ENCODE results near the gene QRICH2. TPM values are rescaled to one million over a fixed set of nuclear protein-coding genes. Genes with fewer than 3 reads are reported as not detected.

Gene QRICH2
- total RNA-seq, 1 donor from 2014 or later = 1.7 TPM

DNA sequence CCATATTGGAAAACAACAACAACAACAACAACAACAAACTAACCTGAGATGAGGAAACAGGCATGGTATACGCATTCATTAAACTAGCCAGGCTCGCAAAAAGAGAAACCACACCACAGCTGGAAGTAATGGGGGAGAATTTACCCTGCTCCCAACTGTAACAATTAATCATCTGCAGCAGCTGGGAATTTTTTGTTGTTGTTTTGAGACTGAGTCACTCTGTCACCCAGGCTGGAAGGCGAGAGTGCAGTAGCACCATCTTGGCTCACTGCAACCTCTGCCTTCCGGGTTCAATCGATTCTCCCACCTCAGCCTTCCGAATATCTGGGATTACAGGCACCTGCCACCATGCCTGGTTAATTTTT is 29.3 kb upstream of the QRICH2 start:
- H3K9me3 ChIP-seq (ENCODE audit: low read depth) = no peaks in the 10 kb centered on the region
- H3K9ac ChIP-seq = no peak overlapping the region
- H3K4me1 ChIP-seq = peaks cover 19% of the 10 kb centered on the region
- peaks cover 8% of the 10 kb centered on the region for H4K20me1 ChIP-seq (ENCODE audit: low read depth)
- peak overlapping the region; percentile 70 for H3K27ac ChIP-seq
- H3K4me3 Mint-ChIP-seq = no peak overlapping the region
- peaks cover 4% of the 10 kb centered on the region for H3K4me1 Mint-ChIP-seq
- H3K4me2 ChIP-seq = peak overlapping the region; percentile 4
- H3K36me3 Mint-ChIP-seq = peaks cover 27% of the 10 kb centered on the region
- H3K79me2 ChIP-seq (ENCODE audit: low read depth) = no peaks in the 10 kb centered on the region
- H3K36me3 ChIP-seq = no peaks in the 10 kb centered on the region
- no peaks in the 10 kb centered on the region for H3K27me3 Mint-ChIP-seq (ENCODE audit: insufficient read depth, low read depth)
- H3K4me3 ChIP-seq = no peak overlapping the region
- H3F3A ChIP-seq (ENCODE audit: low read depth) = peaks cover 23% of the 10 kb centered on the region
- no peaks in the 10 kb centered on the region for H3K27me3 ChIP-seq
- no peak overlapping the region for H2AFZ ChIP-seq (replicated peaks)
- DNase-seq (ENCODE audit: low spot score) = no peak
- no peak overlapping the region for H3K27ac Mint-ChIP-seq
- no peaks in the 10 kb centered on the region for H3K9me3 Mint-ChIP-seq
- no peak for TF ChIP-seq EZH2 (IDR thresholded peaks at IDR 0.05)
- no peak for TF ChIP-seq EZH2phosphoT487 (IDR thresholded peaks at IDR 0.05)
- TF ChIP-seq, protein P1, sequence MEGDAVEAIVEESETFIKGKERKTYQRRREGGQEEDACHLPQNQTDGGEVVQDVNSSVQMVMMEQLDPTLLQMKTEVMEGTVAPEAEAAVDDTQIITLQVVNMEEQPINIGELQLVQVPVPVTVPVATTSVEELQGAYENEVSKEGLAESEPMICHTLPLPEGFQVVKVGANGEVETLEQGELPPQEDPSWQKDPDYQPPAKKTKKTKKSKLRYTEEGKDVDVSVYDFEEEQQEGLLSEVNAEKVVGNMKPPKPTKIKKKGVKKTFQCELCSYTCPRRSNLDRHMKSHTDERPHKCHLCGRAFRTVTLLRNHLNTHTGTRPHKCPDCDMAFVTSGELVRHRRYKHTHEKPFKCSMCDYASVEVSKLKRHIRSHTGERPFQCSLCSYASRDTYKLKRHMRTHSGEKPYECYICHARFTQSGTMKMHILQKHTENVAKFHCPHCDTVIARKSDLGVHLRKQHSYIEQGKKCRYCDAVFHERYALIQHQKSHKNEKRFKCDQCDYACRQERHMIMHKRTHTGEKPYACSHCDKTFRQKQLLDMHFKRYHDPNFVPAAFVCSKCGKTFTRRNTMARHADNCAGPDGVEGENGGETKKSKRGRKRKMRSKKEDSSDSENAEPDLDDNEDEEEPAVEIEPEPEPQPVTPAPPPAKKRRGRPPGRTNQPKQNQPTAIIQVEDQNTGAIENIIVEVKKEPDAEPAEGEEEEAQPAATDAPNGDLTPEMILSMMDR (IDR thresholded peaks at IDR 0.05) = no peak

DNA sequence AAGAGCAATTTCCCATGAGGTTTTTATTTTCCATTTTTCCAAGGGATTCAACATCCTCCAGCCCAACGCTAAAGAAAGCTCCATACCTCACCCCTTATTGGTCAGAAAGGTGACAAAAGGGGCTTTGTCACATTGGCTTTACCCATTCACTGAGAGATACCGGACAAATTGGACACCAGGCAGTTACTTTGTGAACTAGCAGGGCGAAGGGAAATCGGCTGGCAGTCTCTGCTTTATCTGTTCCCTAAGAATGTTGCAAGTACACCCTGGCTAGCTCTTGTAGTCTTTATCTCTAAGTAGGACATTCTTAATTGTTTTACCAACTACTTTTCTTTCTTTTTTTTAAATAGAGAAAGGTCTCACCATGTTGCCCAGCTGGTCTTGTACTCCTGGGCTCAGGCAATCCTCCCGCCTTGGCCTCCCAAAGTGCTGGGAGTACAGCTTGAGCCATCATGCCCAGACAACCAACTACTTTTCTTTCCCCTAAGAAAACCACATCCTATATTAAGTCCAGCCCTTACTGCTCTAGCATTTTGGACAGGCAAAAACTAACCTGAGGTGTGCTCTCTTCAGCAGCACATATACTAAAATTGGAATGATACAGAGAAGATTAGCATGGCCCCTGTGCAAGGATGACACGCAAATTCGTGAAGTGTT is 28.8 kb upstream of the QRICH2 start:
- H3K27me3 ChIP-seq = no peaks in the 10 kb centered on the region
- peaks cover 19% of the 10 kb centered on the region for H3K4me1 ChIP-seq
- no peak overlapping the region for H2AFZ ChIP-seq (replicated peaks)
- H3K4me1 Mint-ChIP-seq = peaks cover 4% of the 10 kb centered on the region
- no peaks in the 10 kb centered on the region for H3K79me2 ChIP-seq (ENCODE audit: low read depth)
- H3K4me3 ChIP-seq = no peak overlapping the region
- H3K27me3 Mint-ChIP-seq (ENCODE audit: insufficient read depth, low read depth) = no peaks in the 10 kb centered on the region
- no peak overlapping the region for H3K4me3 Mint-ChIP-seq
- H3K9me3 ChIP-seq (ENCODE audit: low read depth) = no peaks in the 10 kb centered on the region
- DNase-seq (ENCODE audit: low spot score) = peak; percentile 66
- peaks cover 23% of the 10 kb centered on the region for H3F3A ChIP-seq (ENCODE audit: low read depth)
- no peaks in the 10 kb centered on the region for H3K9me3 Mint-ChIP-seq
- H3K9ac ChIP-seq = no peak overlapping the region
- H3K36me3 Mint-ChIP-seq = peaks cover 22% of the 10 kb centered on the region
- no peak overlapping the region for H3K27ac Mint-ChIP-seq
- peak overlapping the region; percentile 4 for H3K4me2 ChIP-seq
- no peaks in the 10 kb centered on the region for H3K36me3 ChIP-seq
- TF ChIP-seq EZH2 (IDR thresholded peaks at IDR 0.05) (no peak), EZH2phosphoT487 (IDR thresholded peaks at IDR 0.05) (no peak)
- TF ChIP-seq, protein P1 (IDR thresholded peaks at IDR 0.05) = no peak
- peak overlapping the region; percentile 70 for H3K27ac ChIP-seq
- H4K20me1 ChIP-seq (ENCODE audit: low read depth) = peaks cover 8% of the 10 kb centered on the region

DNA sequence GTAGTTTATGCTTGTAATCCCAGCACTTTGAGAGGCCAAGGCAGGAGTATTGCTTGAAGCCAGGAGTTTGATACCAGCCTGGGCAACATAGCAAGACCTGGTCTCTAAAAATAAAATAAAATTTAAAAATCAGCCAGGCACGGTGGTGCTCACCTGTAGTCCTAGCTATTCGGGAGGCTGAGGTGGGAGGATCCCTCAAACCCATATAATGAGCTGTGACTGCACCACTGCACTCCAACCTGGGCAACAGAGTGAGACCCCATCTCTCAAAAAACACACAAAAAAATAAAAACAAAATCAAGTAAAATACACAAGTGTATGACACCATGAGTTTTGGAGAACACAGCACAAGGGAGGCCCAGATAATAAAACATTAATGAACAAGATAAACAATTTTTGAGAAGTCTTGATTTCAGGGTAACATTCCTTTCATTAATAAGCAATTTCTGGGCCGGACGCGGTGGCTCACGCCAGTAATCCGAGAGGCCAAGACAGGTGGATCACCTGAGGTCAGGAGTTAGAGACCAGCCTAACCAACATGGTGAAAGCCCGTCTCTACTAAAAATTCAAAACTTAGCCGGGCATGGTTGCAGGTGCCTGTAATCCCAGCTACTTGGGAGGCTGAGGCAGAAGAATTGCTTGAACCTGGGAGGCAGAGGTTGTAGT is 27.8 kb upstream of the QRICH2 start:
- TF ChIP-seq EZH2phosphoT487 (IDR thresholded peaks at IDR 0.05) (no peak), EZH2 (IDR thresholded peaks at IDR 0.05) (no peak)
- TF ChIP-seq, protein P1 (IDR thresholded peaks at IDR 0.05) = no peak
- no peak overlapping the region for H2AFZ ChIP-seq (replicated peaks)

More for the DNA sequence above, 27.8 kb upstream of the QRICH2 start:
- Mint-ChIP-seq H3K36me3 (peaks cover 21% of the 10 kb centered on the region), H3K27ac (no peak overlapping the region), H3K27me3 (ENCODE audit: insufficient read depth, low read depth) (no peaks in the 10 kb centered on the region), H3K4me3 (no peak overlapping the region), H3K9me3 (no peaks in the 10 kb centered on the region), H3K4me1 (peaks cover 4% of the 10 kb centered on the region)
- Histone ChIP-seq H3K4me3 (no peak overlapping the region), H3K27me3 (no peaks in the 10 kb centered on the region), H3K4me2 (no peak overlapping the region), H3K27ac (no peak overlapping the region), H3K9me3 (ENCODE audit: low read depth) (no peaks in the 10 kb centered on the region), H3K79me2 (ENCODE audit: low read depth) (no peaks in the 10 kb centered on the region), H3K9ac (no peak overlapping the region), H3F3A (ENCODE audit: low read depth) (peaks cover 23% of the 10 kb centered on the region), H3K4me1 (peaks cover 19% of the 10 kb centered on the region), H4K20me1 (ENCODE audit: low read depth) (peaks cover 8% of the 10 kb centered on the region), H3K36me3 (no peaks in the 10 kb centered on the region)
- DNase-seq (ENCODE audit: low spot score) = no peak
